DMS53 (cell line): ENCODE measurements around the gene PLEKHM3.

Experiments
- DNase-seq: peaks from one replicate; lab custom pipeline; 2025; lab: John Stamatoyannopoulos, UW

PLEKHM3 gene

DNA sequence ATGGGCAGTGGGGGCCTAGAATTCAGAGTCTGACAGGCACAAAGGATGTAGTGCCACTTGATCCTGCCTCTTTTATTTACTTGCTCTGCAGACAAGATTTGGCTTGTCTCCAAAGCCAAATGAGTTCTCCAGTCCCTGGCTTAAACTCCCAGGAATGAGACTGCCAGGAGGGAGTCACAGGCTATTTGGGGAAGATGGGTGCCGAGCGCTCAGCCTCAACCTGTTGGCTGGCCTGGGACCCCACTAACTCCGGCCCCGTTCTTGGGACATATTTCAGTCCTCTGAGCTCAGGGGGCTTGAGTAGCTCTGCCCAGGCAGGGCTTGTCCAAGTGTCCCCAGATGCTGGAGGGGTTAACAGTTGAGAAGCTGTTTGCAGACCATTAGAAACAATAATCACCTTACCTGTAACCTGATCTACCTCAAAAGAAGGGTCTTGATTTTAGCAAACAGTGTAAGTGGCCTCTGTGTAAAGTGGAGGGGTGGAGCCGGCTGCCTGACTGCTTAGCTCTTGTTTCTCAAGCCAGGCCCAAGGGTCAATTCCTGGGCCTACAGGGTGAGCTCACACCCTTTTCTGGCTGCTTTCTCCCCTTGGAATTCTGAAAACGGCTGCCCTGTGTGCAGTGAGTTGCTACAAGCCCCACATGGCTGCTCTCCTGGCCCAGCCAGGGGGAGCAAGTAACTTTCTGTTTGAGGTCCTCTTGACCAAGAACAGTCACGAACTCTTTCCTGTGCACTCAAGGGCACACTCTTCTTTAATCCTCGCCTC lies 228.6 kb downstream of the PLEKHM3 start:
- peak; percentile 81 for DNase-seq

DNA sequence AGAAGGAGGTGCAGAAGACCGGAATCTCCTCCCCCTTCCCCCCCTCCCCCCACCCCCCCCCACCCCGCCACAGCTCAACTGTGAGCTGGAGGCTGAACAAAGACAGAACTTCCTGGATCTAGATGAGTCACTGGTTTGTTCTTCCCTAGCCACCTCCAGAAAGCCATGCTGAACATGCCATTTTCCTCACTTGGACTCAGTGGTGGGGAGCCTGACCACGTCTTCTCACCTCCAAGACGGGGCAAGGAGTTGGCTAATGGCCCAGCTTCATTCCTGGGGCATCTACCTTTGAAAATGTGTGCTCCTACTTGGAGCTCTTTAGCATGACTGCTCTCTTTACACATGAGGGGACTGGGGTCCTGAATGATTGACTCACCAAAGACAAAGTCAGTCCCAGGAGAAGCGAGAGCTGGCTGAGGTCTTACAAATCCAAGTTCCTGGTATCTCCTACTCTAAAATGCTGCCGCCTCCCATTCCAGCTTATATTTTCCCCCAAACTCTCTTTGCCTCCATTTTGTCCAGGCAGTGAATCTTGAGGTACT lies 233.0 kb downstream of the PLEKHM3 start:
- DNase-seq: peak; percentile 90

DNA sequence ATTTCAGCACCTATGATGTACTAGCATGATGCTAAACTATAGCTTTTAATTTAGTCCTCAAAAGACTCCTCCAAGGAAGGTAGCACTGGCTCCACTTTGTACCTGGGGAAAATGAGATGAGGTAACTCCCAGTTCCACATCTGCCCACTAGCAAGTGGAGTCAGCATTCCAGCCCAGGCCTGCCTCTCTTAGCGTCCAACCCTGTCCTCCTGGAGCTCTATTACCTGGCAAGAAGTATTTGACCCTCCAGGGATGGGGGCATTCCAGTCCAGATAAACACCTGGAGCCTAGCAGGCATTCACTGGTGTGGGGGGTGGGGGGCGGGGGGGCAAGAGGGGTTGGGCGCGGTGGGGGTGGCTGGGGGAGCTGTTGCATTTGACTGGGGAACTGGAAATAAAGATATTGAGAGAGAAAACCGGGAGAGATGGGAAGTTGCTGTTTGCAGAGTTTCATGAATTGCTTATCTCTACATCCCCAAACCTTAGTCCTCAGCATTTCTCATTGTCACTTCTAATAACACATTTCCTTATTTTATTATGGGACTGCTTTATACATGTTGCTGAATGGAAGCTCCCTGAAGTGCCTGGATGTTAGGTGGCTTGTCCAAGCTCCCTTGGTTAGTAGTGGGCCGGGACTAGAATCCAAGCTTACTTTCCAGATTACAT lies 233.6 kb downstream of the PLEKHM3 start:
- peak; percentile 55 for DNase-seq

DNA sequence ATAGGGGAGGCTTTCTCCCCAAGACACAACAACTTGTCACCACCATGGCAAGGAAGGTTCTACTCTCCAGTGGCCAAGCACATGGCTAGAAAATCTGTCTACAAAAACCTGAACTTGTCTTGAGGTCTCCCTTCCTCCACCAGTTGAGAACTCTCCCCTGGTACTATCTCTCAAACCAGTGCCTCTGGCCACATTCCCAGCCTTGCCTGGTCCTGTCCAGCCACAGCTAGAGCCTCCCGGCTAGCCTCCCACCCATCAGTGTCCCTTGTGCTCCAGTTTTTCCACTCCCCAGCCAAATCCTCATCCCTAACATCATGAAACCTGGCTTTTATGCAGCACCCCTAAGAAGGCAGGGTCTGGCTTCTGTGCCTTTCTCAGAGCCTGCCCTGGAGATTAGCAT lies 234.4 kb downstream of the PLEKHM3 start:
- DNase-seq: no peak

DNA sequence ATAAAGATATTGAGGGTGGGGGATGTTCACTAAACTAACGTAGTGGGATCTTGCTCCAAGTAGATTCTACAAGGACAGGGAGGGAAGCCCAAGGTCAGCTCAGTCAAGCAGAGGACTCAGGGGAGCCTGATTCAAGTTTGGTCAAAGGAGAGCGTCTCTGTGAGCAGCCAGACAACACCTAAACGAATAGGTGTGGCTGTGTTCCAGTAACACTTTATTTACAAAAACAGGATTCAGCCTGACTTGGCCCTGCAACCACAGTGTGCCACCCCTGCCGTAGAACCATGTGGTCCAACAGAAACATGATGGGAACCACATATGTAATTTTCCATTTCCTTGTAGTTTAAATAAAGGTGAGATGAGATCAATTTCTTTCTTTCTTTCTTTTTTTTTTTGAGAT lies 237.5 kb downstream of the PLEKHM3 start:
- no peak for DNase-seq

DNA sequence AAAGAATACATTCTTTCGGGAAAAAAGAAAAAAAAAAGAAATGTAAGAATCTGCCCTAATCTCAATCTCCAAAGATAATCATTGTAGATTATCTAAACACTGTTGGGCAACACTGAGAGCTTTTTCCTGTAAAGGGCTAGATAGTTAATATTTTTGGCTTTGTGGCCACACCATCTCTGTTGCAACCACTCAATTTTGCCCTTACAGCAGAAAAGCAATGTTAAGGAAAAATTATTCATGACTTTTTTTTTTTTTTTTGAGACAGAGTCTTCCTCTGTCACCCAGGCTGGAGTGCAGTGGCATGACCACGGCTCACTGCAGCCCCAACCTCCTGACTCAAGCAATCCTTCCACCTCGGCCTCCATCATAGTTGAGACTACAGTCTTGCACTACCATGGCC lies 238.3 kb downstream of the PLEKHM3 start:
- no peak for DNase-seq

DNA sequence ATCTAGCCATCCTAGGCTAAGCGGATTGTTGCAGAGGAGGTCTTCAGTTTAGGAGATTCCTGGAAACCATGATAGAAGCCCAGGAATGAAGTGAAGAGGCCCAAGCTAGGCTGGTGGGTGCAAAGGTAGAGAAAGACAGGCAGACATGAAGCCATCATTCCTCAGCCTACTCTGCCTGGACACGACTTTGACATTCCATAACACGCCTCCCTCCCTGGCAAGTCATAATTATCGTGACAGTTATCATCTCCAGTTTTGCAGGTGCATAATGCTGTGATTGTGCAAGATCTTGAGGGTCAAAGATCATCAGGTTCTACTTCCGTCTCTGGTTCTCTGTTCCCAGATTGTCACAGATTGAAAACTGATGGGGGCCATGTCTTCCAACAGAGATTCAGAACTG lies 240.4 kb downstream of the PLEKHM3 start:
- DNase-seq: no peak

DNA sequence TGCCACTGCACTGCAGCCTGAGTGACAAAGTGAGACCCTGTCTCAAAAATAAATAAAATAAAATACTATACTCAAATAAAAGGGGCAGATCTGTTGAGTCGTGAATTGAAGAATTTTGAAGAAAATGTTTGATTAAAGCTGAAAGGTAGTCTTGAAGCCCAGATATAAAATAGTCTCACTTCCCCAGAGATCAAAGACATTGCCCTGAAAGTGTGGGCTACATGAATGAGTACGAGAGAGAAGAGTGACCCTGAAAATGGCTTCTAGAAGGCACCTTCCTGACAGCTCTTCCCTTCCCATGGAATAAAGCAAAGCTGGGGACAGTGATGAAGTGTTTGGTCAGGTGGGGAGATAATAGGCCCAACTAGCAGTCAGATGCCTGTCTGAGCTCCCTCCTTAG lies 241.8 kb downstream of the PLEKHM3 start:
- no peak for DNase-seq

DNA sequence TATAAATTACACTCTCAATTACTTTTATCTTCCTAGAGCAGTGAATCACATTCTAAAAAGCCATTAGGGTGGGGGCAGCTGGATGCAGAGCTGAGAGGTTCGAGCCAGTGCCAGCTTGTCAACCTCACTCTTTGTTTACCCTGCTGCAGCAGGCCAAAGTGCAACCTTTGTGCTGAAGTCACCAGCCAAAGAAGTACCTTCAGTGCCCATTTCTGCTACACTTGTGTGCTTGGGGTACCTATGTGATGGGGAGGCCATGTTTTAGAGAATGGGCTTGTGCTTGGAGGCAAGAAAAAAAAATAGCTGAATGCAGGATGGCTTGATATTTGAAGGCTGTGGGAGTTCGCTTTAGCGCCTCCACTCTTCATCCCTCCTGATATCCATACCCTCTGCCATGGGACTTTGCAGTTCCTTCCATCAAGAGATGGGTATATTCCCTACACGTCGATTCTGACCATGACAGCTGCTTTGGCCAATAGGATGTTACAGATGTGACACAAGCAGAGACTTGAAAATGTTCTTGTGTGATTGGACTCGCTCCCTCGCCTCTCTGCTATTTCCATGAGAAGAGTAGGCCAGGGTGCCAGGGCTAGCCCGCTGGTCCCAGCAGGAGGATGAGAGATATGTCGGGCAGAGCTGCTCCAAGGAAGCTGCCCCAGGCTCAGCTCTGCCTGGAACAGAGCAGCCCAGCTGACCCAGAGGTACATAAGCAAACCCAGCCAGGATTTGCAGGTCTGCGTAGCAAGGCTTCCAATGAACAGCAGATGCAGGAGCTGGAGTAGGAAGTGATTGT lies 242.9 kb downstream of the PLEKHM3 start:
- peak; percentile 67 for DNase-seq

DNA sequence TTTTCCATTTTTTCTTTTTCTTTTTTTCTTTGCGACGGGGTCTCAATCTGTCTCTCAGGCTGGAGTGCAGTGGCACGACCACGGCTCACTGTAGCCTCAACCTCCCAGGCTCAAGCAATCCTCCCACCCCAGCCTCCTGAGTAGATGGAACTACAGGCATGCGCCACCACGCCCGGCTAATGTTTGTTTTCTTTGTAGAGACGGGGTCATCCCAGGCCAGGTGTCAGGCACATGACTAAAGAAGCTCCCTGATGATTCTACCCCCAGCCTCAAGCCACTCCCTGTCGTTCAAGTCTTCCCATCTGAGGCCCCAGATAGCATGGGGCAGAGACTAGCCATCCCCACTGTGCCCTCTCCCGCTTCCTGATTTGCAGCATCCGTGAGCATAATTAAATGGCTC lies 245.8 kb downstream of the PLEKHM3 start:
- peak; percentile 18 for DNase-seq

DNA sequence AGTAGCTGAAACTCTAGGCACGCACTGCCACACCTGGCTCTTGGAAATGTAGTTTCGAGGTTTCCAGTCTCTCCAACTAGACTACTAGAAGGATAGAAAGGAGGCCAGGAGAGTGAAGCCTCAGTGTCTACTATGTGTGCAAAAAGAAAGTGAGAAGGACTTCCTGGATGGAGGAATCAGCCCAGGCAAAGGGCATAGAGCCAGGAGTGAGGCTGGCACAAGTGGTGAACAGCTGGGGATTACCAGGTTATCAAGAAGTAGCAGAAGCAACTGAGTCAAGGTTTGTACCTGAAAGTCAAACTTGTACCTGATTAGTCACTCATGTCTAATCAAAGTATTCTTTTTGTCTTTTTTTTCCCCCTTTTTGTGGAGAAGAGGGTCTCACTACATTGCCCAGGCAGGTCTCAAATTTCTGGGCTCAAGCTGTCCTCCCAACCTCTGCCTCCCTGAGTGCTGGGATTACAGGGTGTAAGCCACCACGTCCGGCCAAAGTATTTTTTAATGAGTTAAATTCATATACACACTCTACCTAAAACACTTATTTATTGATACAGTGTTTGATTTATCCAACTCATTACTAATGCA lies 246.9 kb downstream of the PLEKHM3 start:
- no peak for DNase-seq

DNA sequence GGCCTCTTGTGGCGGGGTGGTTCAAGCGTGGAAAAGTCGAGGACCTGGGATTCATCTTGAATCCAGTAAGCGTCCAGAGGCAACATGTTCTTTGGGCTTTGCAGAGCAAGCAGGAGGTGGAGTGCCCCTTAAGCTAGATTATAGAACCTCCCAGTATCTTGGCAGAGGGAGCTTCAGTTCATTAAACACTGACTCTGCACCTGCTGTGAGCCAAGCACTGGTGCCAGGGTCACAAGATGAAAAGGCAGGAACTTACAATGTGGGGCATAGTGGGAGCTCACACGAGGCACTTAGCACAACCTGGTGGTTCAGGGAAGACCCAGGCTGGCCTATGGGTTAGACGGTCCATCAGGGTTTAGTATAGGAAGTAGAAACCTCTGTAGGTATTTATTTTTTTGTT lies 248.2 kb downstream of the PLEKHM3 start:
- no peak for DNase-seq

DNA sequence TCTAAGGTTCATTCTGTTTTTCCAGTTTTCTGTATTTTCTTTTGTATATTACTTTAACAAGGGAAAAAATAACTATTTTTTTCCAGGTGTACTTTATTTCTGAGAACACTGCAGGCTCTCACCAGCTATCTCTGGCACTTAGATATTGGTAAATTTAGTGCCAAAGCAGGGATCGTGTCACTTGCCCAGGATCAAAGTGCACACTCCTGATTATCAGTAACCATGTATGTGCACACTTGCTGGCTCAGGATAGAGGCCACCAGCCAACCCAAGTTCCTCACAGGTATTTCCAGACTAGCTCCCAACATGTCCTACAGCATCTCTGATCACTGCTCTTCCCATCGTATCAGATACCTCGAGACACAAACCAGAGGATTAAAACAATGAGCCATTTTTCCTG lies 249.9 kb downstream of the PLEKHM3 start:
- no peak for DNase-seq

DNA sequence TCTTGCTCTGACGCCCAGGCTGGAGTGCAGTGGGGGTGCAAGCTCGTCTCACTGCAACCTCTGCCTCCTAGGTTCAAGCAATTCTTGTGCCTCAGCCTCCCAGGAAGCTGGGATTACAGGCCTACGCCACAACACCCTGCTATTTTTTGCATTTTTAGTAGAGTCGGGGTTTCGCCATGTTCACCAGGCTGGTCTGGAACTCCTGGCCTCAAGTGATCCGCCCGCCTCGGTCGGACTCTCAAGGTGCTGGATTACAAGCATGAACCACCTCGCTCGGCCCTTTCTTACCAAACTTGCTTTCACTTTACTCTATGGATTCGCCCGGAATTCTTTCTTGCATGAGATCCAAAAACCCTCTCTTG lies 252.5 kb downstream of the PLEKHM3 start:
- DNase-seq: no peak

DNA sequence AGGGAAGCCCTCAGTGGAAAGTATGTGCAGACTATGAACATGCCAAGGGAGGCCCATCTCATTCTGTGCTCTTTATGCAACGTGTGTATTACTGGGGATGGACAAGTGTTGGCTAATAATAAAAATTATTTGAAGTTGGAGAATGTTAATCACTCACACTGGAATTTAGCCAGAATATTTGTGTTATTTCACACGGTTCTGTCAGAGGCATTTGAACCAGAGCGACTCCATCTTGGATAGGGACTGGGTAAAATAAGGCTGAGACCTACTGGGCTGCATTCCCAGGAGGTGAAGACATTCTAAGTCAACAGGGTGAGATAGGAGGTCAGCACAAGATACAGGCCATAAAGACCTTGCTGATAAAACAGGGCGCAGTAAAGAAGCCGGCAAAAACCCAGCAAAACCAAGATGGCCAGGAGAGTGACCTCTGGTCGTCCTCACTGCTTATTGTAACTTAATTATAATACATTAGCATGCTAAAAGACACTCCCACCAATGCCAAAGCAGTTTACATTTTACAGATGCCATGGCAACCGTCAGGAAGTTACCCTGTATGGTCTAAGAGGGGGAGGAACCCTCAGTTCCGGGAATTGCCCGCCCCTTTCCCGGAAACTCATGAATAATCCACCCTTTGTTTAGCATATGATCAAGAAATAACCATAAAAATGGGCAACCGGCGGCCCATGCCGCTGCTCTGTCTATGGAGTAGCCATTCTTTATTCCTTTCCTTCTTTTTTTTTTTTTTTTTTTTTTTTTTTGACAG lies 253.1 kb downstream of the PLEKHM3 start:
- peak; percentile 29 for DNase-seq

DNA sequence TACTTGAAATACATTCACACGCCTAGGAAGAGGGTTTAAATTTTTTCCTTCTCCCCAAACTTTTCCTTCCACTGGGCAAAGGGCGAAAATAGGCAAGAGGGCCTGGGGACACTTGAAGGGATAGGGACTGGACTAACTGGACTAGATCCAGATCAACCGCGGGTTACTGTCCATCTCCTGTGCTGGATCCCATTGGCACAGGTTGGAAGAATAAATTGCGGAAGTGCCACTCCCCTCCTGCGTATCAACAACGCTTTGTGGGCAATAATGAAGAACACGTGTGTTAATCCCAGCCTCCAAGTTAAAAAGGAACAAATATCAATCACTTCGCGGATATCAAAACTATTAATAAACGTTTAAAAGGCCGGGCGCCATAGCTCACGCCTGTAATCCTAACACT lies 253.9 kb downstream of the PLEKHM3 start:
- DNase-seq: no peak
